SK-N-SH treated with all-trans-retinoic acid at 6 μM for 48 hours (cell line): ENCODE measurements around the gene PAPSS2.

Source experiments
- ARNTL ChIP-seq: fragments of 450-650 bp; formaldehyde crosslinking; IDR thresholded peaks from 2 replicates; pipeline ENCODE4 v1.5.0; 2020; ENCODE audit warnings: low read depth, mild to moderate bottlenecking, moderate library complexity, borderline replicate concordance
- BACH2 ChIP-seq: fragments of 250-450 bp; sonication (Bioruptor Pico); IDR thresholded peaks from 2 replicates; pipeline ENCODE4 v1.9.0; 2021; ENCODE audit warnings: mild to moderate bottlenecking, borderline replicate concordance
- ISL1 ChIP-seq: fragments of 250-450 bp; sonication (Bioruptor Pico); IDR thresholded peaks from 2 replicates; pipeline ENCODE4 v2.1.2; 2022; ENCODE audit warnings: mild to moderate bottlenecking, moderate library complexity
- OSR1 ChIP-seq: fragments of 250-450 bp; sonication (Bioruptor Pico); IDR thresholded peaks from 2 replicates; pipeline ENCODE4 v1.8.0; 2022; ENCODE audit warnings: moderate library complexity, mild to moderate bottlenecking, inconsistent platforms
- PPARA ChIP-seq: fragments of 250-450 bp; sonication (Bioruptor Pico); IDR thresholded peaks from 2 replicates; pipeline ENCODE4 v1.5.0; 2020; ENCODE audit warnings: mild to moderate bottlenecking, borderline replicate concordance
- TOX ChIP-seq: fragments of 250-450 bp; sonication (Bioruptor Pico); IDR thresholded peaks from 2 replicates; pipeline ENCODE4 v1.8.0; 2021; ENCODE audit warnings: mild to moderate bottlenecking, moderate library complexity, borderline replicate concordance
- ZC3H10 ChIP-seq: fragments of 250-450 bp; sonication (Bioruptor Pico); IDR thresholded peaks from 2 replicates; pipeline ENCODE4 v1.5.1; 2021; ENCODE audit warnings: mild to moderate bottlenecking, moderate library complexity
- ZFP3 ChIP-seq: fragments of 250-450 bp; sonication (Bioruptor Pico); IDR thresholded peaks from 2 replicates; pipeline ENCODE4 v1.5.0; 2020; ENCODE audit warnings: mild to moderate bottlenecking, moderate library complexity
- ZFP30 ChIP-seq: fragments of 450-650 bp; formaldehyde crosslinking; IDR thresholded peaks from 2 replicates; pipeline ENCODE4 v1.5.0; 2022; ENCODE audit warnings: mild to moderate bottlenecking, moderate library complexity
- ZNF70 ChIP-seq: fragments of 450-650 bp; formaldehyde crosslinking; IDR thresholded peaks from 2 replicates; pipeline ENCODE4 v1.5.0; 2020; ENCODE audit warnings: mild to moderate bottlenecking, moderate library complexity
- TF ChIP-seq, protein P1 (sequence below): fragments of 250-450 bp; sonication (Bioruptor Pico); IDR thresholded peaks from 2 replicates; pipeline ENCODE4 v1.8.0; 2020; ENCODE audit warnings: mild to moderate bottlenecking, moderate library complexity, borderline replicate concordance
- TF ChIP-seq, protein P2 (sequence below): fragments of 250-450 bp; sonication (Bioruptor Pico); IDR thresholded peaks from 2 replicates; pipeline ENCODE4 v1.8.0; 2021; ENCODE audit warnings: low read depth, mild to moderate bottlenecking, moderate library complexity, borderline replicate concordance
- TF ChIP-seq, protein P3 (sequence below): fragments of 250-450 bp; sonication (Bioruptor Pico); IDR thresholded peaks from 2 replicates; pipeline ENCODE4 v1.5.1; 2020; ENCODE audit warnings: low read depth, mild to moderate bottlenecking, moderate library complexity

DNA sequence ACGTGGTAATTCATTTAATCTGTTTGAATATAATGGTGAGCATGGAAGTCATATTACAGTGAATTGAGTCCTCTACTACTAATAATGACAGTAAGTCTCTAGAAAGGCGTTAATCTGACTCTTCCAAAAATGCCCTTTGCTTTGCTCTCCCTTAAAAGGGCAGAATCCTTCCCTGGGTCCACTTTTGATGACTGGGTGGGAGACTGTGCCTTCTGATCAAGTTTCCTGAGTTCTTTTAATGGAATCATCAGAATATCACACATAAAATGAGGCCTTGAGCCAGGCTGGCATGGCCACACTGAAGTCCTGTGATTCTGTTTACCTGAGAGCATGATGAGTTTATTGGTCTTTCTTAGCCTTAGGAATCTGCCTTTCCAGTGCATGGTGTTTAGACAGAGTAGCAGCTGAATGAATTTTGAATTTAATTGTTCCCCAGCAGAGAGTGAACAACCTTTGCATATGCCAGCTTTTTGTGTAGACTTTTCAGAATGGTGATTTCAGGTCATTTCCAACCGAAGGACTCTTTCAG, 33.3 kb downstream of the PAPSS2 start:
- TF ChIP-seq ARNTL (CRISPR knock-in tag) (no peak), BACH2 (no peak), ZC3H10 (CRISPR knock-in tag) (no peak), TOX (CRISPR knock-in tag) (no peak), ZFP30 (CRISPR knock-in tag) (no peak), OSR1 (no peak), ZNF70 (no peak), ISL1 (CRISPR knock-in tag) (no peak), PPARA (CRISPR knock-in tag) (no peak), ZFP3 (CRISPR knock-in tag) (no peak)
- TF ChIP-seq, protein P1, sequence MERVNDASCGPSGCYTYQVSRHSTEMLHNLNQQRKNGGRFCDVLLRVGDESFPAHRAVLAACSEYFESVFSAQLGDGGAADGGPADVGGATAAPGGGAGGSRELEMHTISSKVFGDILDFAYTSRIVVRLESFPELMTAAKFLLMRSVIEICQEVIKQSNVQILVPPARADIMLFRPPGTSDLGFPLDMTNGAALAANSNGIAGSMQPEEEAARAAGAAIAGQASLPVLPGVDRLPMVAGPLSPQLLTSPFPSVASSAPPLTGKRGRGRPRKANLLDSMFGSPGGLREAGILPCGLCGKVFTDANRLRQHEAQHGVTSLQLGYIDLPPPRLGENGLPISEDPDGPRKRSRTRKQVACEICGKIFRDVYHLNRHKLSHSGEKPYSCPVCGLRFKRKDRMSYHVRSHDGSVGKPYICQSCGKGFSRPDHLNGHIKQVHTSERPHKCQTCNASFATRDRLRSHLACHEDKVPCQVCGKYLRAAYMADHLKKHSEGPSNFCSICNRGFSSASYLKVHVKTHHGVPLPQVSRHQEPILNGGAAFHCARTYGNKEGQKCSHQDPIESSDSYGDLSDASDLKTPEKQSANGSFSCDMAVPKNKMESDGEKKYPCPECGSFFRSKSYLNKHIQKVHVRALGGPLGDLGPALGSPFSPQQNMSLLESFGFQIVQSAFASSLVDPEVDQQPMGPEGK (CRISPR knock-in tag) = no peak
- TF ChIP-seq, protein P2, sequence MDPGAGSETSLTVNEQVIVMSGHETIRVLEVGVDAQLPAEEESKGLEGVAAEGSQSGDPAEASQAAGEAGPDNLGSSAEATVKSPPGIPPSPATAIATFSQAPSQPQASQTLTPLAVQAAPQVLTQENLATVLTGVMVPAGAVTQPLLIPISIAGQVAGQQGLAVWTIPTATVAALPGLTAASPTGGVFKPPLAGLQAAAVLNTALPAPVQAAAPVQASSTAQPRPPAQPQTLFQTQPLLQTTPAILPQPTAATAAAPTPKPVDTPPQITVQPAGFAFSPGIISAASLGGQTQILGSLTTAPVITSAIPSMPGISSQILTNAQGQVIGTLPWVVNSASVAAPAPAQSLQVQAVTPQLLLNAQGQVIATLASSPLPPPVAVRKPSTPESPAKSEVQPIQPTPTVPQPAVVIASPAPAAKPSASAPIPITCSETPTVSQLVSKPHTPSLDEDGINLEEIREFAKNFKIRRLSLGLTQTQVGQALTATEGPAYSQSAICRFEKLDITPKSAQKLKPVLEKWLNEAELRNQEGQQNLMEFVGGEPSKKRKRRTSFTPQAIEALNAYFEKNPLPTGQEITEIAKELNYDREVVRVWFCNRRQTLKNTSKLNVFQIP = no peak
- TF ChIP-seq, protein P3, sequence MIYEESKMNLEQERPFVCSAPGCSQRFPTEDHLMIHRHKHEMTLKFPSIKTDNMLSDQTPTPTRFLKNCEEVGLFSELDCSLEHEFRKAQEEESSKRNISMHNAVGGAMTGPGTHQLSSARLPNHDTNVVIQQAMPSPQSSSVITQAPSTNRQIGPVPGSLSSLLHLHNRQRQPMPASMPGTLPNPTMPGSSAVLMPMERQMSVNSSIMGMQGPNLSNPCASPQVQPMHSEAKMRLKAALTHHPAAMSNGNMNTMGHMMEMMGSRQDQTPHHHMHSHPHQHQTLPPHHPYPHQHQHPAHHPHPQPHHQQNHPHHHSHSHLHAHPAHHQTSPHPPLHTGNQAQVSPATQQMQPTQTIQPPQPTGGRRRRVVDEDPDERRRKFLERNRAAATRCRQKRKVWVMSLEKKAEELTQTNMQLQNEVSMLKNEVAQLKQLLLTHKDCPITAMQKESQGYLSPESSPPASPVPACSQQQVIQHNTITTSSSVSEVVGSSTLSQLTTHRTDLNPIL (CRISPR knock-in tag) = no peak
